Muscle of leg (tissue), 11 donors: ENCODE measurements around the gene KICS2. TPM values are rescaled to one million over a fixed set of nuclear protein-coding genes. Genes with fewer than 3 reads are reported as not detected.

Experiments
- DNase-seq: peaks from one replicate; pipeline ENCODE4 v3.0.0; 2013
- H3K27ac ChIP-seq: one replicate; pipeline ENCODE4 v1.5.1; 2013; ENCODE audit warnings: mild to moderate bottlenecking, low read length, control low read depth
- H3K27me3 ChIP-seq: one replicate; pipeline ENCODE4 v1.6.1; 2013; ENCODE audit warnings: low read length; ENCODE audit not compliant: control insufficient read depth, insufficient read depth
- H3K36me3 ChIP-seq: one replicate; pipeline ENCODE4 v1.6.1; 2013; ENCODE audit warnings: low read length; ENCODE audit not compliant: control insufficient read depth, insufficient read depth
- H3K4me1 ChIP-seq: one replicate; pipeline ENCODE4 v1.6.1; 2013; ENCODE audit warnings: low read length; ENCODE audit not compliant: control insufficient read depth, insufficient read depth
- H3K4me3 ChIP-seq: one replicate; pipeline ENCODE4 v1.5.1; 2013; ENCODE audit warnings: low read length, control low read depth
- H3K9me3 ChIP-seq: replicated peaks from 2 replicates; pipeline ENCODE4 v1.6.1; 2013; ENCODE audit warnings: low read depth, low read length; ENCODE audit not compliant: control insufficient read depth
- WGBS: methylation state at CpG from one replicate; pipeline ENCODE4 v1.1.5; 2013; ENCODE audit warnings: missing lambda C conversion rate; ENCODE audit not compliant: insufficient coverage; 5-methylcytosine and 5-hydroxymethylcytosine counted together
- polyA plus RNA-seq, 8 donors: library from polyadenylated mRNA; unstranded; fragments of 120-200 nt; gene quantifications; one replicate each; pipeline versions ENCODE4 v1.2.1 to v1.2.3, GENCODE V29; 2013; ENCODE audit warnings: inconsistent platforms in 1 of 8, low replicate concordance in 1 of 8; ENCODE audit not compliant: insufficient read length in 8 of 8, insufficient read depth in 1 of 8
- total RNA-seq: library from RNA; stranded (reverse); fragments of 120-200 nt; gene quantifications from one replicate; pipeline ENCODE4 v1.2.4, GENCODE V29; 2013

Gene KICS2
- total and polyA plus RNA-seq, 9 donors: 2.1 to 3.9 (median 2.9) TPM

GRCh38 chr12:64180951-64181350, 41.1 kb downstream of the KICS2 start:
- Histone ChIP-seq H3K36me3 (no peaks in the 10 kb centered on the region), H3K4me3 (no peak overlapping the region), H3K9me3 (no peaks in the 10 kb centered on the region), H3K4me1 (no peaks in the 10 kb centered on the region), H3K27me3 (no peaks in the 10 kb centered on the region), H3K27ac (no peak overlapping the region)
- peak; percentile 16 for DNase-seq
- 68% methylated on average over 3 of the region's 5 CpGs for WGBS

- H3K4me1 ChIP-seq: no peaks in the 10 kb centered on the region
- WGBS: no CpG with 5 or more reads among the region's 1 CpG
- DNase-seq: peak; percentile 11
- no peaks in the 10 kb centered on the region for H3K36me3 ChIP-seq
- H3K4me3 ChIP-seq: no peak overlapping the region
- H3K9me3 ChIP-seq: no peaks in the 10 kb centered on the region
- H3K27me3 ChIP-seq: no peaks in the 10 kb centered on the region
- no peak overlapping the region for H3K27ac ChIP-seq
Observed at GRCh38 chr12:64178122-64178521, 44.0 kb downstream of the KICS2 start.

DNA sequence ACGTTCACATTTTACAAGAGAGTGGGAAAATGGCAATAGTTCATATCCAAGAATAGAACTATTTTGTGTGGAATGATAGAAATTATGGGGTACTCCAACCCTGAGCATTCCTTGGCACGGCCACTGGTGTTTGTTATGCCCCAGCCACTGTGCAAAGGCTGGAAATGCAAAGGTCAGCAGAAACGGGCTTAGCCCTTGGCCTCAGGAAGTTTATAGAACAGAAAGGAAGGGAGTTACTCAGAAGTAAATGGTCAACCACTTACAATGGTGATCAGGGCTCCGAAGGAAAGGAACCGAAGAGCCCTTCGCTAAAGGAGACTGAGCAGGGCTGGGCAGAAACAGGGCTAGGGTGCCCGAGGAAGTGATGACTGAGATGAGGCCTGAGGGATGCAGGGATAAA, 45.1 kb downstream of the KICS2 start:
- H3K9me3 ChIP-seq: no peaks in the 10 kb centered on the region
- no peak overlapping the region for H3K27ac ChIP-seq
- 78% methylated on average over 6 of the region's 7 CpGs for WGBS
- DNase-seq: no peak
- H3K4me3 ChIP-seq: no peak overlapping the region
- no peaks in the 10 kb centered on the region for H3K4me1 ChIP-seq
- H3K27me3 ChIP-seq: no peaks in the 10 kb centered on the region
- H3K36me3 ChIP-seq: no peaks in the 10 kb centered on the region

- H3K27me3 ChIP-seq: no peaks in the 10 kb centered on the region
- no peaks in the 10 kb centered on the region for H3K36me3 ChIP-seq
- H3K9me3 ChIP-seq: no peaks in the 10 kb centered on the region
- WGBS: 38% methylated on average over 2 of the region's 2 CpGs
- H3K4me1 ChIP-seq: no peaks in the 10 kb centered on the region
- DNase-seq: no peak
- no peak overlapping the region for H3K27ac ChIP-seq
- H3K4me3 ChIP-seq: no peak overlapping the region
Observed at GRCh38 chr12:64175254-64175945, 46.7 kb downstream of the KICS2 start.

DNA sequence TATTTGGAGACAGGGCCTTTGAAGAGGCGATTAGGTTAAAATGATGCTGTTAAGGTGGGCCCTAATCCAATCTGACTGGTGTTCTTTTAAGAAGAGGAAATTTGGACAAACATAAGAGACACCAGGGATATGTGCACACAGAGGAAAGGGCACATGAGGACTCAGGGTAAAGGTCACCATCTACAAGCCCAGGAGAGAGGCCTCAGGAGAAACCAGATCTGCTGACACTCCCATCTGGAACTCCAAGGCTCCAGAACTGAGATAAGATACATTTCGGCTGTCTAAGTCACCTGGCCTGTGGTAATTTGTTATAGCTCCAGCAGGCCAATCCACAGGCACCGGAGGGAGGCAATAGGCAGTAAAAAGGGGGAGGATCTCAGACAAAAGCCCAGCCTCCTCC, 48.6 kb downstream of the KICS2 start:
- no peaks in the 10 kb centered on the region for H3K27me3 ChIP-seq
- no peaks in the 10 kb centered on the region for H3K4me1 ChIP-seq
- H3K27ac ChIP-seq: no peak overlapping the region
- DNase-seq: no peak
- WGBS: 80% methylated on average over 2 of the region's 3 CpGs
- H3K9me3 ChIP-seq: no peaks in the 10 kb centered on the region
- H3K36me3 ChIP-seq: no peaks in the 10 kb centered on the region
- no peak overlapping the region for H3K4me3 ChIP-seq

Other genes starting within 250 kb of the KICS2 start
- 0.80 TPM for gene C12orf56, start 168.5 kb upstream of the KICS2 start, total RNA-seq
- gene C12orf56, start 168.5 kb upstream of the KICS2 start, polyA plus RNA-seq: 1 to 10 TPM in 5 of 8 donors, under 1 TPM in 3; 0.65 to 2.7 (median 1.3) TPM
- 37.2 TPM for gene XPOT, start 182.1 kb upstream of the KICS2 start, total RNA-seq
- gene XPOT, start 182.1 kb upstream of the KICS2 start, polyA plus RNA-seq: 10 to 100 TPM; 24.1 to 48.6 (median 38.3) TPM
- 17.5 TPM for gene TBK1, start 229.8 kb upstream of the KICS2 start, total RNA-seq
- gene TBK1, start 229.8 kb upstream of the KICS2 start, polyA plus RNA-seq: 10 to 100 TPM; 13.3 to 18.3 (median 14.0) TPM